Rectal smooth muscle tissue (tissue), 1 donor: Measurements from ENCODE around the gene PHAF1.
A peak's percentile ranks its signal among the peaks of the same experiment; 100 is the strongest.

Experiments used
- H3K27ac ChIP-seq: one replicate; pipeline ENCODE4 v1.7.0; 2013; ENCODE audit warnings: low read depth, low read length, inconsistent platforms
- H3K27me3 ChIP-seq: one replicate; pipeline ENCODE4 v1.7.0; 2013; ENCODE audit warnings: low read length; ENCODE audit not compliant: control insufficient read depth, insufficient read depth
- H3K36me3 ChIP-seq: one replicate; pipeline ENCODE4 v1.7.0; 2013; ENCODE audit warnings: low read length; ENCODE audit not compliant: control insufficient read depth, insufficient read depth
- H3K4me1 ChIP-seq: one replicate; pipeline ENCODE4 v1.7.0; 2013; ENCODE audit warnings: low read length; ENCODE audit not compliant: control insufficient read depth, insufficient read depth
- H3K4me3 ChIP-seq: one replicate; pipeline ENCODE4 v1.7.0; 2013; ENCODE audit warnings: low read length
- H3K9ac ChIP-seq: one replicate; pipeline ENCODE4 v1.7.0; 2013; ENCODE audit warnings: low read length

PHAF1 gene

GRCh38 chr16:67137605-67138004 lies 27.9 kb downstream of the PHAF1 start:
- H3K9ac ChIP-seq: no peak overlapping the region
- no peaks in the 10 kb centered on the region for H3K27me3 ChIP-seq
- no peaks in the 10 kb centered on the region for H3K4me1 ChIP-seq
- peaks cover 51% of the 10 kb centered on the region for H3K36me3 ChIP-seq
- H3K27ac ChIP-seq: no peak overlapping the region
- no peak overlapping the region for H3K4me3 ChIP-seq

DNA sequence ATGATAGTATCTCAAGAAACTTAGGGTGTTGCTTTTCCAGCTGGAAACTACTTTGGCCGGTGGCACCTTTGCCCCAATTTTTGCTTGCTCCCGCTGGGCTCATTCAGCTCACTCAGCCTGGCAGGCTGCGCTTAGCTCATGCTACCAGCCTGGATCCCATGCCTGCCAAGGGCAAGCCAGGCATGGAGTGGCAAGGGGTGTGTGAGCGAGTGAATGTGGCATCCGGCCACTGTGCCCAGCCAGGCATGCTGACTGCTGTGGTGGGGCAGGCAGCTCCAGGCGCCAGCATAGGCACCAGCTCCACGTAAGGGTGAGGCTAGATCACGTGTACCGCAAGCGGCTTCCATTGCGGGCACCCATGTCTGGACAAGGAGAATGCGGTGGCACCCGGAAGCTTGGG lies 31.6 kb downstream of the PHAF1 start:
- Histone ChIP-seq H3K4me1 (no peaks in the 10 kb centered on the region), H3K36me3 (peaks cover 54% of the 10 kb centered on the region), H3K27ac (no peak overlapping the region), H3K4me3 (no peak overlapping the region), H3K9ac (no peak overlapping the region), H3K27me3 (no peaks in the 10 kb centered on the region)

- Histone ChIP-seq H3K27me3 (no peaks in the 10 kb centered on the region), H3K9ac (no peak overlapping the region), H3K27ac (no peak overlapping the region), H3K36me3 (peaks cover 62% of the 10 kb centered on the region), H3K4me3 (no peak overlapping the region), H3K4me1 (no peaks in the 10 kb centered on the region)
Measured at GRCh38 chr16:67142342-67142741, 32.6 kb downstream of the PHAF1 start.

- Histone ChIP-seq H3K36me3 (peaks cover 58% of the 10 kb centered on the region), H3K27ac (no peak overlapping the region)
Measured at GRCh38 chr16:67144943-67145342, 35.2 kb downstream of the PHAF1 start.

DNA sequence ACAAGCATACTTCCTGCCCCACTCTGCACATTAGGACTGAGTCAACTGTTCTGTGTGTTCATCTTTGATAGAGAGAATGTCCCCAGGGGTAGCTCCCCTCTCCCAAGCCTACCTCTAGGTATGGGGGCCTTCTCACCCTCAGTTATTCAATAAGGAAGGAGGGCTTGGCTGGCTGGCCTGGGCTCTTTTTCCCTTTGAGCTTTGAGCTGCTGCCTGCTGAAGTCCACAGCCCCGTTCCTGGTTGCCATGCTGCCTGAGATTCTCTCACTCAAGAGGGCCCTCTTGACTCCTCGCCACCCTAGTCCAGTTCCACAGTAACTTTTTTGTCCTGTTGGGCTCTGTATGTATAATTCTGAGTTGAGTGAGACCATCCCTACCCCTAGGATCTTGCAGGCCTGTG lies 36.0 kb downstream of the PHAF1 start:
- Histone ChIP-seq H3K27me3 (no peaks in the 10 kb centered on the region), H3K9ac (no peak overlapping the region), H3K4me1 (no peaks in the 10 kb centered on the region), H3K36me3 (peaks cover 51% of the 10 kb centered on the region), H3K27ac (no peak overlapping the region), H3K4me3 (no peak overlapping the region)

More at GRCh38 chr16:67144943-67145342, 35.2 kb downstream of the PHAF1 start:
- Histone ChIP-seq H3K4me1 (no peaks in the 10 kb centered on the region), H3K27me3 (no peaks in the 10 kb centered on the region), H3K4me3 (no peak overlapping the region), H3K9ac (no peak overlapping the region)

- Histone ChIP-seq H3K4me1 (no peaks in the 10 kb centered on the region), H3K9ac (no peak overlapping the region), H3K36me3 (peaks cover 44% of the 10 kb centered on the region), H3K27ac (no peak overlapping the region), H3K4me3 (no peak overlapping the region), H3K27me3 (no peaks in the 10 kb centered on the region)
Measured at GRCh38 chr16:67146523-67147357, 37.0 kb downstream of the PHAF1 start.

DNA sequence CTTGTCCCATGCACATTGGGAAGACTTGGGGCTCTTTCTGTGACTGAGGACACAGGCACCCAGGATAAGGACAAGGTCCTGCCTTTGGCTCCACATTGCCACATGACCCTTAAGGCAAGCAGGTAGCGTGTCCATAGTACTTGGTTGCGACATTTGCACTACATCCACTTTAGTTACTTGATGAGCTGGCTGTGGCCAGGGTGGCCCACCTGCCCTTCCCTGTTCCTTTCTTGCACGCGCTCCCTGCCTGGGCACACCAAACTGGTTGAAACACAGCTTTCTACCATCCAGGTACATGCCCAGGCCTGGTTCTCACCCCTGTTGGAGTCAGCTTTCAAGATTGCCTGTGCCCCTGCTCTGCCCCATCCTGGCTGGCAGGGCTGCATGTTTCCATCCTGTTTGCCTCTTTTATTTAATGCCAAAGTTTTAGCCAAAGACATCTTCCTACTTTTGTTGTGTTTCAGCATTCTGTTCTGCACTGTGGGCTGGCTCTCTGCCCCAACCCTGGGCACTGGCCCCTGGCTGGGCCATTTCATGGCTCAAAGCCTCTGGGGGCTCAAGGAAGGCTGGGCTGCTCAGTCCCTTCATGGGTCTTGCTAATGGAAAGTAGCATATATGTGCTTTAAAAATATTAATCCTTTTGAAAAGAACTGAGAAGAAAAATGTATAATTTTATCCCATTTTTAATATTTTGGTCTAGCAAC lies 37.8 kb downstream of the PHAF1 start:
- Histone ChIP-seq H3K9ac (no peak overlapping the region), H3K4me1 (no peaks in the 10 kb centered on the region), H3K27ac (no peak overlapping the region), H3K36me3 (peaks cover 35% of the 10 kb centered on the region), H3K4me3 (no peak overlapping the region), H3K27me3 (no peaks in the 10 kb centered on the region)

DNA sequence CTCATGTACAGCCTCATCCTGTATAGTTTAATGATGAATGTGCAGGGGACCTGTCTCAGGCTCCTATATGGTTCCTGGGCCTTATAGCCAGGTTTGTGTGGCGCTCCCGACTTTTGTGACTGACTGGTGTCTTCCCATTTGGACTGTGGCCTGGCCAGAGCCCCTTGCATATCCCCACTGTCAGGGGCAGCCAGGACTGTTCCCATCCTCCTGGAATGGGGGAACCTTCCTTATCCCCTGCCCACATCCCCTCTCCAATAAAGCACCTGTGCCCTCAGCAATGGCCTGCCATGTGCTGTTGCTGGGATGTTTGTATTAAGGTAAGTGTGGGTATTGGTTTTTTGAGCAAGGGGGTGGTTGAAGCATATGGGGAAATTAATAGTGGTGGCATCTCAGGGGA lies 38.5 kb downstream of the PHAF1 start:
- H3K27ac ChIP-seq: no peak overlapping the region
- H3K4me1 ChIP-seq: no peaks in the 10 kb centered on the region
- H3K4me3 ChIP-seq: no peak overlapping the region
- H3K27me3 ChIP-seq: no peaks in the 10 kb centered on the region
- H3K36me3 ChIP-seq: peaks cover 31% of the 10 kb centered on the region
- H3K9ac ChIP-seq: no peak overlapping the region

DNA sequence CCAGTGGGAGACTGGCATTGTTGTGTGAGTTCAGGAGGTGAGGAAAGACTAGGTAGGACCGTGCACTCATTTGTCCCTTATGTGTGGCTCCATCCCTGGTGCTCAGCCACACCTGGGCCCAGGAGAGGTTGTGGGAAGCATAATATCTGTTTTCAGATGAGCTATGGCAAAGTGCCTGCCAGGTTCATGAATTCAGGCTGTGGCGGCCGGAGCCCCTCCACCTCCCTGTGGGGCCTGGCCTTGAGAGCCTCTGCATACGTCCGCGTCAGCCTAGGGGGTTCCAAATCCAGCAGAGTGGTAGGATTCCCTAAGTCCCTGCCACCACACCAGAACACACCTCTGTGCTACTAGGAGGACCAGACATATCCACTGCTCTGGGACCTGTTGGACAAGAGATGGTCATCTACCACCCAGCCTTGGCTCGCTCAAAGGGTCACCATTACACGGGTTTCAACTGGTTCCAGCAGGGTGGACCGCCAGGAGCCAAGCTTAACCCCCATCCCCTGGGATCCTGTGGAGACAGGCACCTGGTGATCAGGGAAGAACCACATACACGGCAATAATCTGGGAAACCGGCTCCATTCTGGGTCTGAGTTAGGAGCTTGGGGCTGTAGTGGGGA lies 39.0 kb downstream of the PHAF1 start:
- Histone ChIP-seq H3K36me3 (peaks cover 29% of the 10 kb centered on the region), H3K9ac (no peak overlapping the region), H3K4me1 (no peaks in the 10 kb centered on the region), H3K4me3 (no peak overlapping the region), H3K27me3 (no peaks in the 10 kb centered on the region), H3K27ac (no peak overlapping the region)

DNA sequence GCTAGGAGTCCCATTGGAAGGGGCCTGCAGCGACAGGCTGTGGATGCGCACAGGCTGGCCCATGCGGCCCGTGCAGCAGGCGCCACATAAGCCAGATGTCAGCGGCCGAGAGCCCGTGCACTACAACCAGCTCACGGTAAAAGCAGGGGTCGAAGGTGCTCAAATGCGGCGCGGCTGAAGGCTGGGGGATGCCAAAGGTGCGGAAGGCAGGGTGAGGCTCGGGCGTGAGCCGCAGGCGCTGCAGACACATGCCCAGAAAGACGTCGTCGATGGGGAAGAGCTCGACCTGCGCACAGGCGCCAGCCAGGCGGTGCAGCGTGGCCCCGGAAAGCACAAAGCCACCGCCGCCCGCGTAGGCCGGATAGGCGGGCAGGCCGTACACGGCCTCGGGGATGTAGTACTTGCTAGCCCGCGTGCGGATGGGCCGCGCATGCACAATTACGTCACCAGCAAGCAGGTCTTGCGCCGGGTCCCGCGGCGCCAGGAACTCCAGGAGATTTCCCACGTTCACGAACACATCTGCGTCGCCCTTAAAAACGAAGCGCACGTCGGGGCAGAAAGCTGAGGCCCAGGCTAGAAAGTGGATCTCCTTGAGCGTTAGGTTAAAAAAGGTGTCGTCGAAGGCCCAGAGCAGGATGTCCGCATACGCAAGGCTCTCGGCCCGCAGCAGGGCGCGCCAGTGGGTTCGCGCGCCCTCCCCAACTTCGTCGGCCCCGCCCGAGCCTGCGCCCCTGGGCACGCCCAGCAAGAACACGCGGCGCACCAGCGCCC lies 39.7 kb downstream of the PHAF1 start:
- peaks cover 25% of the 10 kb centered on the region for H3K36me3 ChIP-seq
- no peak overlapping the region for H3K9ac ChIP-seq
- H3K27ac ChIP-seq: no peak overlapping the region
- H3K4me1 ChIP-seq: no peaks in the 10 kb centered on the region
- H3K4me3 ChIP-seq: no peak overlapping the region
- no peaks in the 10 kb centered on the region for H3K27me3 ChIP-seq

DNA sequence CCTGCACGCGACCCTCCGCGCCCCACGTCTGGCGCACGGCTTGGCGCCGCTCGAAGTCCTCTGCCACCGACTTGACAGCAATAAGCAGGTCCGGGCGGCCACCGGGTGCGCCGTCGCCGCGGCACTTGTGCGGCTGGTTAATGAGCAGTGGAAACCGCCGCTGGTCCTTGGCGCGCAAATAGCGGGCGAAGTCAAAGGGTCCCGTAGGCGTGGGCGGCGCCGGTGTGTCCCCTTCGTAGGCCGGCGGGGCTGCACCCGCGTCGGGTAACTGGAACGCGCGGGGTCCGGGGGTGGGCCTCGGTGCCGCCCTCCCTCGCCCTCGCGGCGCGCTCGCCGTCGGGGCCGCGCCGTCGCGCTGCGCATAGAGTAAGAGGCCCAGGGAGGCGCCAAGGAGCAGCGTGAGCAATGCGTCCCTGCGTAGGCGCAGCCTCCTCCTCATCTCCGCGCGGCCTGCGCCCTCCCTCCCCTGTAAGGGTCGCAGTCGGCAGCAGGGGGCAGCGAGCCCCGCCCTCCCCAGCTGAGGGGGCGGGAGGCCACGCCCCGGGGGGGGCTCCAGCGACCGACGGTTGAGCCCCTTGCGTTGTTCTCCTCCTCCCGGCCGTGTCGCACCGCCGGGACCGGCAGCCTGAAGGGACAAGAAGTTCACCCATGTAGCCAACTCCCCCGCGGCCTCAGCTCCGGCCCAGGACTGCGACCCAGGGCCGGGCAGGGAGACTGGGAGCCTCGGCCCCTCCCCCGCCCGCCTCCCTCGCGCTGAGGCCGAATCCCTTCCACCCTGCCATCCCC lies 40.5 kb downstream of the PHAF1 start:
- no peaks in the 10 kb centered on the region for H3K4me1 ChIP-seq
- H3K9ac ChIP-seq: no peak overlapping the region
- H3K27me3 ChIP-seq: no peaks in the 10 kb centered on the region
- peaks cover 19% of the 10 kb centered on the region for H3K36me3 ChIP-seq
- H3K27ac ChIP-seq: peak overlapping the region; percentile 70
- peak overlapping the region; percentile 69 for H3K4me3 ChIP-seq
